Brain microvascular endothelial cell (primary cell): ENCODE results near the gene COL4A4.
A peak's percentile ranks its signal among the peaks of the same experiment; 100 is the strongest.

ENCODE experiments used
- DNase-seq: peaks from one replicate; pipeline ENCODE4 v3.0.0-alpha.2; 2020
- H3K27ac ChIP-seq: fragments of 250-450 bp; sonication (Bioruptor Pico); 2 replicates; pipeline ENCODE4 v1.5.1; 2020; ENCODE audit warnings: mild to moderate bottlenecking, moderate library complexity
- H3K27me3 ChIP-seq: fragments of 250-450 bp; sonication (Bioruptor Pico); replicated peaks from 2 replicates; pipeline ENCODE4 v1.5.1; 2020; ENCODE audit warnings: mild to moderate bottlenecking
- H3K36me3 ChIP-seq: fragments of 250-450 bp; sonication (Bioruptor Pico); replicated peaks from 2 replicates; pipeline ENCODE4 v1.5.1; 2020; ENCODE audit warnings: mild to moderate bottlenecking
- H3K4me3 ChIP-seq: 2 replicates; pipeline ENCODE4 v1.5.1; 2011; ENCODE audit warnings: low read depth, mild to moderate bottlenecking, control low read depth, low read length, moderate library complexity
- CTCF ChIP-seq: IDR thresholded peaks from 2 replicates; pipeline ENCODE4 v1.5.1; 2011; ENCODE audit warnings: low read depth, mild to moderate bottlenecking, moderate library complexity, low read length, control low read depth, inconsistent platforms; ENCODE audit errors: missing control alignments
- in situ Hi-C: cut with HindIII; loops from 2 replicates; pipeline ENCODE4 v1.10.0; 2017; ENCODE audit warnings: low sequenced_read_pairs, low pct_ligation_motif_present

Gene COL4A4

GRCh38 chr2:226993171-226993570 lies 170.8 kb downstream of the COL4A4 start:
- Histone ChIP-seq H3K36me3 (no peaks in the 10 kb centered on the region), H3K4me3 (no peak overlapping the region), H3K27me3 (no peaks in the 10 kb centered on the region), H3K27ac (no peak overlapping the region)
- TF ChIP-seq CTCF: no peak
- in situ Hi-C loops: no loop called here
- no peak for DNase-seq

- H3K4me3 ChIP-seq: no peak overlapping the region
- TF ChIP-seq CTCF: no peak
- in situ Hi-C loops: no loop called here
Measured at GRCh38 chr2:226991663-226992062, 172.3 kb downstream of the COL4A4 start.

GRCh38 chr2:226985583-226985946 lies 178.4 kb downstream of the COL4A4 start:
- Histone ChIP-seq H3K4me3 (no peak overlapping the region), H3K27me3 (no peaks in the 10 kb centered on the region), H3K36me3 (no peaks in the 10 kb centered on the region), H3K27ac (no peak overlapping the region)
- no peak for TF ChIP-seq CTCF
- in situ Hi-C loops: no loop called here
- no peak for DNase-seq

More at GRCh38 chr2:226991663-226992062, 172.3 kb downstream of the COL4A4 start:
- H3K27me3 ChIP-seq: no peaks in the 10 kb centered on the region
- no peak overlapping the region for H3K27ac ChIP-seq
- DNase-seq: no peak
- H3K36me3 ChIP-seq: no peaks in the 10 kb centered on the region

- in situ Hi-C loops: no loop called here
- Histone ChIP-seq H3K27me3 (no peaks in the 10 kb centered on the region), H3K4me3 (no peak overlapping the region), H3K27ac (no peak overlapping the region), H3K36me3 (no peaks in the 10 kb centered on the region)
- DNase-seq: peak; percentile 77
- peak; percentile 70 for TF ChIP-seq CTCF
Measured at GRCh38 chr2:226984750-226985582, 179.0 kb downstream of the COL4A4 start.

- TF ChIP-seq CTCF: no peak
Measured at GRCh38 chr2:226983895-226984749, 179.9 kb downstream of the COL4A4 start.

More at GRCh38 chr2:226983895-226984749, 179.9 kb downstream of the COL4A4 start:
- DNase-seq: no peak
- no peaks in the 10 kb centered on the region for H3K36me3 ChIP-seq
- H3K27me3 ChIP-seq: no peaks in the 10 kb centered on the region
- in situ Hi-C loops: no loop called here
- no peak overlapping the region for H3K27ac ChIP-seq
- no peak overlapping the region for H3K4me3 ChIP-seq
